KMS-11 (cell line): ENCODE data around the gene PTPMT1.

Experiments
- H2AFZ ChIP-seq: fragments of 200-600 bp; sonication (generic); 2 replicates; pipeline ENCODE4 v1.6.1; 2016; ENCODE audit warnings: antibody characterized with exemption, mixed run types, low read depth
- H3K27ac ChIP-seq: fragments of 200-600 bp; sonication (generic); 2 replicates; pipeline ENCODE4 v1.6.1; 2016; ENCODE audit warnings: mild to moderate bottlenecking, mixed run types
- H3K27me3 ChIP-seq: fragments of 200-600 bp; sonication (generic); 2 replicates; pipeline ENCODE4 v1.6.1; 2017; ENCODE audit warnings: mild to moderate bottlenecking, low read depth, mixed run types, moderate library complexity; ENCODE audit not compliant: insufficient read depth
- H3K36me3 ChIP-seq: fragments of 200-600 bp; sonication (generic); 2 replicates; pipeline ENCODE4 v1.6.1; 2017; ENCODE audit warnings: mild to moderate bottlenecking, mixed run types; ENCODE audit not compliant: insufficient read depth
- H3K4me1 ChIP-seq: fragments of 200-600 bp; sonication (generic); 2 replicates; pipeline ENCODE4 v1.6.1; 2016; ENCODE audit warnings: mild to moderate bottlenecking, low read depth, mixed run types; ENCODE audit not compliant: poor library complexity, severe bottlenecking
- H3K4me2 ChIP-seq: fragments of 200-600 bp; sonication (generic); 2 replicates; pipeline ENCODE4 v1.7.0; 2016; ENCODE audit warnings: mild to moderate bottlenecking, mixed run types
- H3K4me3 ChIP-seq: fragments of 200-600 bp; sonication (generic); IDR thresholded peaks from 2 replicates; pipeline ENCODE4 v1.6.1; 2017; ENCODE audit warnings: low read depth, low read length, mixed read lengths; ENCODE audit not compliant: insufficient read depth
- H3K79me2 ChIP-seq: fragments of 200-600 bp; sonication (generic); 2 replicates; pipeline ENCODE4 v1.6.1; 2016; ENCODE audit warnings: low read depth, mixed run types; ENCODE audit not compliant: insufficient read depth
- H3K9ac ChIP-seq: fragments of 200-600 bp; sonication (generic); 2 replicates; pipeline ENCODE4 v1.6.1; 2016; ENCODE audit warnings: mild to moderate bottlenecking, mixed run types
- H4K20me1 ChIP-seq: fragments of 200-600 bp; sonication (generic); 2 replicates; pipeline ENCODE4 v1.6.1; 2016; ENCODE audit warnings: mild to moderate bottlenecking, mixed run types; ENCODE audit not compliant: insufficient read depth
- TF ChIP-seq, protein P1 (sequence below): fragments of 200-600 bp; sonication (generic); conservative IDR thresholded peaks from 2 replicates; pipeline ENCODE4 v1.6.1; 2017; ENCODE audit warnings: low read depth, mild to moderate bottlenecking, antibody characterized with exemption, low read length, moderate library complexity, mixed read lengths

The PTPMT1 gene

DNA sequence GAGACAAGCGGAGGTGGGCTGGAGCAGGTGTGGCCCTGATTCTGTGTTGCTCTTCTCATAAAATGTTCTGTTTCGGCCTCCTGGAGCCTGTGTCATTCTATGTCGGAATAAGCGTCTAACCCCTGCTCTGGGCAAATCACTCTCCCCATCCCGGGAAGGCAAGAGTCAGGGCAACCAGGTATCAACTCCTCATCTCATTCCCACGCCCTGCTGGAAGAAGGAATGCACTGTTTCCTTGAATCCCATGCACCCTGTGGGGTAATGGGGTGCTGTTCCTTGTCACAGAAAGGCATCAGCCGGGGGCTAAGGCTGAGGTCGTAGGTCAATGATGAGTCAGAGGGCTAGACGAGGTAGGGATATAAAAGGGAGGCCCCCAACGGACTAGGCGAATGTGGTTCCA lies 23.7 kb downstream of the PTPMT1 start:
- TF ChIP-seq, protein P1, sequence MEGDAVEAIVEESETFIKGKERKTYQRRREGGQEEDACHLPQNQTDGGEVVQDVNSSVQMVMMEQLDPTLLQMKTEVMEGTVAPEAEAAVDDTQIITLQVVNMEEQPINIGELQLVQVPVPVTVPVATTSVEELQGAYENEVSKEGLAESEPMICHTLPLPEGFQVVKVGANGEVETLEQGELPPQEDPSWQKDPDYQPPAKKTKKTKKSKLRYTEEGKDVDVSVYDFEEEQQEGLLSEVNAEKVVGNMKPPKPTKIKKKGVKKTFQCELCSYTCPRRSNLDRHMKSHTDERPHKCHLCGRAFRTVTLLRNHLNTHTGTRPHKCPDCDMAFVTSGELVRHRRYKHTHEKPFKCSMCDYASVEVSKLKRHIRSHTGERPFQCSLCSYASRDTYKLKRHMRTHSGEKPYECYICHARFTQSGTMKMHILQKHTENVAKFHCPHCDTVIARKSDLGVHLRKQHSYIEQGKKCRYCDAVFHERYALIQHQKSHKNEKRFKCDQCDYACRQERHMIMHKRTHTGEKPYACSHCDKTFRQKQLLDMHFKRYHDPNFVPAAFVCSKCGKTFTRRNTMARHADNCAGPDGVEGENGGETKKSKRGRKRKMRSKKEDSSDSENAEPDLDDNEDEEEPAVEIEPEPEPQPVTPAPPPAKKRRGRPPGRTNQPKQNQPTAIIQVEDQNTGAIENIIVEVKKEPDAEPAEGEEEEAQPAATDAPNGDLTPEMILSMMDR = no peak
- Histone ChIP-seq H3K27me3 (no peaks in the 10 kb centered on the region), H3K4me3 (no peak overlapping the region), H4K20me1 (no peaks in the 10 kb centered on the region), H3K79me2 (no peaks in the 10 kb centered on the region), H3K4me2 (no peak overlapping the region), H3K27ac (no peak overlapping the region), H3K9ac (no peak overlapping the region), H2AFZ (no peak overlapping the region), H3K36me3 (no peaks in the 10 kb centered on the region), H3K4me1 (no peaks in the 10 kb centered on the region)

DNA sequence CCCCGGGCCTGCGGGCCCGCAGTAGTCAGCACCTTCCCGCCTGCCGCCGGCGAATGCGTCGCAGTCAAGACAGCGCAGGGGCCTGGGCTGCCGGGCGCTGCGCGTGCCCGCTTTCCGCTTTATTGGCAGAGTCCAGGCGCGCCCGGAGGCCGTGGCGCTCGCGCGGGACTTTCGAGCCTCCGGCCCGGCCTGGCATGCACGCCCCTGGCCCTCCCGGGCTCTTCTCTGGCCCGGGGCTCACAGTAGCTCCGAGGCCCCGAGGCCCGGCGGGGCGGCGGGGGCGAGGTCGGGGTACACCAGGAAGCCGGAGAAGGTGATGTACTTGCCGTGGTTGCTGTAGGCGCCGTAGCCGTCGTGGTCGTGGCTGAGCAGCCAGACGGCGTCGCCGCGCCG lies 24.2 kb downstream of the PTPMT1 start:
- Histone ChIP-seq H3K27ac (no peak overlapping the region), H4K20me1 (no peaks in the 10 kb centered on the region), H3K27me3 (no peaks in the 10 kb centered on the region), H3K9ac (no peak overlapping the region), H3K4me2 (no peak overlapping the region), H3K4me3 (no peak overlapping the region), H3K79me2 (no peaks in the 10 kb centered on the region), H3K4me1 (no peaks in the 10 kb centered on the region), H3K36me3 (no peaks in the 10 kb centered on the region), H2AFZ (no peak overlapping the region)
- TF ChIP-seq, protein P1 = no peak

DNA sequence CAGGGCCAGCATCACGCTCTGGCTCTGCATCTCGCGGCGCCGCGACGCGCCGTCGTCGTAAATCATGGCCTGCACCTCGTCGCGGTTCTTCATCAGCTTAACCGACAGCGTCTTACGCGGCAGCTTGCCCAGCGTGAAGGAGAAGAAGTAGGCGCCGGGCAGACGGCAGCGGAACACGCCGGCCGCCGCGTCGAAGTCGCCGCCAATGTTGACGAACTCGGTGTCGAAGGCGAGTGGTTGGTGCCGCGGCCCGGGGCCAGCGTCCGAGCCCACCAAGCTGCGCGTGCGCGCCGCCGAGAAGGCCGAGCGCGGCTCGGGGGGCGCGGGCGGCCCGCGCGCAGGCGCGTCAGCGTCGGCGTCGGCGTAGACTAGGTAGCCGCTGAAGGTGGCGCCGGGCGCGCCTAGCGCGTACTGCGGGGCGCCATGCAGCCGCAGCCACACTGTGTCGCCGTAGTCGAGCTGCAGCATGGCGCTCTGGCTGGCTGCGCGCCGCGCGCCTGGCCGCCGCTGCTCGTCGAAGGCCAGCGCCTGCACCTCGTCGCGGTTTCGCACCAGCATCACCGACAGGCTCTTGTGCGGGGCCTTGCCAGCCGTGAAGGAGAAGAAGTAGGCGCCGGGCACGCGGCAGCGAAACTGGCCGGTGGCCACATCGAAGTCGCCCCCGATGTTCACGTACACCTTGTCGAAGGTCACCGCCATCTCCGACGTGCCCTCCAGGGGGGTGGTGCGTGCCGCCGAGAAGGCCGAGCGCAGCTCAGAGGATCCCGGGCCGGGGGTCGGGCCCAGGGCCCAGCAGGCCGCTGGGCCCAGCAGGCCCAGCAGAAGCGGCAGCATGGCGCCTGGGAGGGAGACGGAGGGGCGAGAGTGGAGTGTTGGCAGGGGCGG lies 24.8 kb downstream of the PTPMT1 start:
- Histone ChIP-seq H3K4me1 (no peaks in the 10 kb centered on the region), H3K36me3 (no peaks in the 10 kb centered on the region), H3K27ac (no peak overlapping the region), H3K27me3 (no peaks in the 10 kb centered on the region), H3K9ac (no peak overlapping the region), H3K79me2 (no peaks in the 10 kb centered on the region), H3K4me3 (no peak overlapping the region), H3K4me2 (no peak overlapping the region), H4K20me1 (no peaks in the 10 kb centered on the region), H2AFZ (no peak overlapping the region)
- TF ChIP-seq, protein P1 = no peak

DNA sequence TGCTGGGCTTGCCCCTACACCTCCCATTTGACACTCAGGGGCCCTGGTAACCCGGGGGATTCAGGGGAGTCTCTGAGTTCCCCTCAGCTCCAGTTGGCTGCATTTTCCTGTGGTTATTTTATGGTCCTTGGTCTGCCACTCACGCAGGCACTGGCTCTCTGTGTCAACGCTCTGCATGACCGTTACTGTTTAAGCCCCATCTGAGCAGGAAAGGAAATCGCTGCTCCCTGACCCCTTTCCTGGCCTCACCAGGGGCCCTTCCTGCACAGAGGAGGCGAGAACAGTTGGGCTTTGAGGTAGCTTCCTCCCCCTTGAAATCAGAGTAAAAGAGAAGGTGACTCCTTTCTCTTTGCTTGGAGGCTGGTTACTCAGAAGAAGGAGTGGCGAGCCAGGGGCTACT lies 26.4 kb downstream of the PTPMT1 start:
- Histone ChIP-seq H3K4me3 (no peak overlapping the region), H3K4me2 (no peak overlapping the region), H3K4me1 (no peaks in the 10 kb centered on the region), H3K27ac (no peak overlapping the region), H4K20me1 (no peaks in the 10 kb centered on the region), H2AFZ (no peak overlapping the region), H3K27me3 (no peaks in the 10 kb centered on the region), H3K9ac (no peak overlapping the region), H3K79me2 (no peaks in the 10 kb centered on the region), H3K36me3 (no peaks in the 10 kb centered on the region)
- TF ChIP-seq, protein P1 = no peak
